Measurements from ENCODE around the gene OOSP4B.

DNA sequence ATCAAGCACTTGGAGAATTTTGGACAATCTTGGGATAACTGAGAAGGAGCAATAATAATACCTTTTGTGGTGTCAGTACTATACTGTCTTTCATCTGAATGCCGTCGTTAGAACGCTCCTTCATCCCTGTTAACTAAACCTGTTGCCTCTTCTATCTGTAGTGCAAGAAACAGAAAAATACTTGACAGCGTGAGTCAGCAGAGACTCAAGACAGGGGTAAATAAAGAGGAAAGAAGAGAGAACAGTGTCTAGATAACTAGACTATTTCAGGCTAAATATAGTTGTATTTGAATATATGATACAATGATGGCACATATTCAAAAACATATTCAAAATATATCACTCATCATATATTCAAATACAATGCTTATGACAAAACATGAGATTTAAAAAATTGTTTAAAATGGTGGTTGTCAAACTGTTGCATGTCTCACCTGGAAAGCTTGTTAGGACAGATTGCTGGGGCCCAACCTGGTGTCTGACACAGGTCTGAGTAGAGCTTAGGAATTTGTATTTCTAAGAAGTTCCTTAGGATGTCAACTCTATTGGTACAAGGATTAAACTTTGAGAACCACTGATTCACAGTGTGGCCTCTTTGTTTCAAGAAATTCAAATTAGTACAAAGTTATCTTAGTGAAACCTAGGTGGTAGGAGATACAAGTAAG lies 35.7 kb upstream of the OOSP4B start:
- TF ChIP-seq POLR2A (IDR thresholded peaks at IDR 0.05) = no peak
- TF ChIP-seq, protein P1, sequence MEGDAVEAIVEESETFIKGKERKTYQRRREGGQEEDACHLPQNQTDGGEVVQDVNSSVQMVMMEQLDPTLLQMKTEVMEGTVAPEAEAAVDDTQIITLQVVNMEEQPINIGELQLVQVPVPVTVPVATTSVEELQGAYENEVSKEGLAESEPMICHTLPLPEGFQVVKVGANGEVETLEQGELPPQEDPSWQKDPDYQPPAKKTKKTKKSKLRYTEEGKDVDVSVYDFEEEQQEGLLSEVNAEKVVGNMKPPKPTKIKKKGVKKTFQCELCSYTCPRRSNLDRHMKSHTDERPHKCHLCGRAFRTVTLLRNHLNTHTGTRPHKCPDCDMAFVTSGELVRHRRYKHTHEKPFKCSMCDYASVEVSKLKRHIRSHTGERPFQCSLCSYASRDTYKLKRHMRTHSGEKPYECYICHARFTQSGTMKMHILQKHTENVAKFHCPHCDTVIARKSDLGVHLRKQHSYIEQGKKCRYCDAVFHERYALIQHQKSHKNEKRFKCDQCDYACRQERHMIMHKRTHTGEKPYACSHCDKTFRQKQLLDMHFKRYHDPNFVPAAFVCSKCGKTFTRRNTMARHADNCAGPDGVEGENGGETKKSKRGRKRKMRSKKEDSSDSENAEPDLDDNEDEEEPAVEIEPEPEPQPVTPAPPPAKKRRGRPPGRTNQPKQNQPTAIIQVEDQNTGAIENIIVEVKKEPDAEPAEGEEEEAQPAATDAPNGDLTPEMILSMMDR (IDR thresholded peaks at IDR 0.05) = no peak
